ENCODE results near the gene ANTXRL. TPM values are rescaled to one million over a fixed set of nuclear protein-coding genes. Genes with fewer than 3 reads are reported as not detected.

The ANTXRL gene
- total and polyA plus RNA-seq, 2 of the 8 experiments (the other 6 are each of a cell fraction or from before 2014, with no cell fraction given) = not detected

- Histone ChIP-seq H4K5ac (ENCODE audit: insufficient read length, low read depth, low read length) (no peak overlapping the region), H2AK5ac (ENCODE audit: low read depth, low read length) (no peak overlapping the region), H3K36me3 (ENCODE audit: control insufficient read depth in 2 of 4, insufficient read depth in 4 of 4, low read length in 3 of 4) (no peaks in the 10 kb centered on the region), H3K27ac (ENCODE audit: low read depth, low read length) (no peak overlapping the region), H2BK20ac (ENCODE audit: low read length) (no peak overlapping the region; the same call in 1 of the 2 replicates), H3K23ac (ENCODE audit: insufficient read length) (no peak overlapping the region), H3K4me1 (replicated peaks in 1 of 4; ENCODE audit: control insufficient read depth in 3 of 4, insufficient read depth in 4 of 4, low read length in 3 of 4) (no peaks in the 10 kb centered on the region), H3K56ac (replicated peaks; ENCODE audit: insufficient read length, low read depth, low read length) (no peak overlapping the region), H3K4ac (replicated peaks; ENCODE audit: insufficient read length, low read depth, low read length) (no peak overlapping the region), H3K4me2 (ENCODE audit: insufficient read depth in 1 of 2, low read depth in 2 of 2, low read length in 2 of 2) (no peak overlapping the region), H3K79me1 (ENCODE audit: low read depth, low read length) (no peaks in the 10 kb centered on the region), H4K20me1 (replicated peaks in 1 of 2; ENCODE audit: control insufficient read depth in 1 of 2, insufficient read depth in 2 of 2, low read length in 2 of 2) (no peaks in the 10 kb centered on the region), H2BK120ac (replicated peaks; ENCODE audit: low read depth, low read length) (no peak overlapping the region), H2BK15ac (ENCODE audit: low read length) (no peak overlapping the region), H3K4me3 (ENCODE audit: extremely low read depth in 1 of 4, insufficient read depth in 2 of 4, low read depth in 3 of 4, low read length in 4 of 4) (no peak overlapping the region), H4K91ac (replicated peaks; ENCODE audit: insufficient read length, low read length) (no peak overlapping the region), H3K27me3 (replicated peaks in 1 of 4; ENCODE audit: control insufficient read depth in 3 of 4, extremely low read depth in 1 of 4, insufficient read depth in 3 of 4, low read length in 3 of 4) (no peaks in the 10 kb centered on the region), H4K8ac (ENCODE audit: extremely low read depth, insufficient read depth, low read length) (no peak overlapping the region), H3K14ac (ENCODE audit: insufficient read length) (no peak overlapping the region), H3K9ac (replicated peaks in 1 of 4; ENCODE audit: extremely low read depth in 1 of 4, low read depth in 3 of 4, low read length in 3 of 4) (no peak overlapping the region), H2AFZ (ENCODE audit: low read length) (no peak overlapping the region; the same call in 1 of the 2 replicates), H2BK5ac (ENCODE audit: low read depth, low read length) (no peak overlapping the region), H3K18ac (ENCODE audit: extremely low read depth, low read length) (no peak overlapping the region; the same call in 1 of the 2 replicates), H3K23me2 (ENCODE audit: low read depth, low read length) (no peaks in the 10 kb centered on the region), H3K9me3 (ENCODE audit: insufficient read depth in 2 of 2, low read depth in 1 of 2, low read length in 1 of 2) (no peaks in the 10 kb centered on the region), H2BK12ac (ENCODE audit: low read depth, low read length) (no peak overlapping the region), H3K79me2 (ENCODE audit: control insufficient read depth in 1 of 2, insufficient read depth in 2 of 2, low read length in 2 of 2) (no peaks in the 10 kb centered on the region)
- ChIA-PET CTCF (ENCODE audit: partially characterized antibody) (interaction anchor here (0.7 to 1.5 kb wide), 10 partner anchors 9 to 1107 kb away, joined by 3 to 6 read pairs (median 4); no protein-coding TSS in a partner anchor), POLR2A (ENCODE audit: partially characterized antibody) (interaction anchor here (1.8 kb wide), 1 partner anchor 11 kb away, joined by 5 read pairs; no protein-coding TSS in a partner anchor)
- TF ChIP-seq CTCF (IDR thresholded peaks at IDR 0.05; ENCODE audit: control extremely low read depth in 1 of 3, insufficient read depth in 1 of 3, low read depth in 1 of 3, low read length in 3 of 3) (peak; percentile 58 to 62 (median 61)), TAF1 (IDR thresholded peaks at IDR 0.05; ENCODE audit: low read depth, low read length) (no peak), RAD21 (IDR thresholded peaks at IDR 0.05 in 1 of 2, conservative IDR thresholded peaks at IDR 0.05 in 1 of 2; ENCODE audit: low read depth in 2 of 2, low read length in 2 of 2) (peak; percentile 75 to 81), RFX5 (IDR thresholded peaks at IDR 0.05; ENCODE audit: borderline replicate concordance, low read depth, low read length) (no peak)
- FAIRE-seq = no peak
- 88% methylated on average over 9 of the region's 9 CpGs; no CpG with 5 or more reads in 1 of the 2 experiments for WGBS, 2 experiments (ENCODE audit: extremely low coverage in 1 of 2, insufficient coverage in 1 of 2, insufficient read length in 1 of 2, insufficient replicate concordance in 2 of 2, low coverage in 1 of 2, low lambda C conversion rate in 2 of 2, missing lambda C conversion rate in 1 of 2)
- peak in 1 of 2 experiments; percentile 59 for DNase-seq (ENCODE audit: low read depth in 1 of 2, low spot score in 2 of 2)
Observed at GRCh38 chr10:46273506-46274477, 13.0 kb upstream of the ANTXRL start.

Measured in H1 (cell line).